GM19099 (cell line): Measurements from ENCODE around the gene RHBG.

Experiments
- POLR2A ChIP-seq: IDR thresholded peaks from 3 replicates; pipeline ENCODE4 v1.6.1; 2011; ENCODE audit warnings: low read depth; ENCODE audit not compliant: insufficient read length; ENCODE audit errors: extremely low read depth

RHBG gene

DNA sequence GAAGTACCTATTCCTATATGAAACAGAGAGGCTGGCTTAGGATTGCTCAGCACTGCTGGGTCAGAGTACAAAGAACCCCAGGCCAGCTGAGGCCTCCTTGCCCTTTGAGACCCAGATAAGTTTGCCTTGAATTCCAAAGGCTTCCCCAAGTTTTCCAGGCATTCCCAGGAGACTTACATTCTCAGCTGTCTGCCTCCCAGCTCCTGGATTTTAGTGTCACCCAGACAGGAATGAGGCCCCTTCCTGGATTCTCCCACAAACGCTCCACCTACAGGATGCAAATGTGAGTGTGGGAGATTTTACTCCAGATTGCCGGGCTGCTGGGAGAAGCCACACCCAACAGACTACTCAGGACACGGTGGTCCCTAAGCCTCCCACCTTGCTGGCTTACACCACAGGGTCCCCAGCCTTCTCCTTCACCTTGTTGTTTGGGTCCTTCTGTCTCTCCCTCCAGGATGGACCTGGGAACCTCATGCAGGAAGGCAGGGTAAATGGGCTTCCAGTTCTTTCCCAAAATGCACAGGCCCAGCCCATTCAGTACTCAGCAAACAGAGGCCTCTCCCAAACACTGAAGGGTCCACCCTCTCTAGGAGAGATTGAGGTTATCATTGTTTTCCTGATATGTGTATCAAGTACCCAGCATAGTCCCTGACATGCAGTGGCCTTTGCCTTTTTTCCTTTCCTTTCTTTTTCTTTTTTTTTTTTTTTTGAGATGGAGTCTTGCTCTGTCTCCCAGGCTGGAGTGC is 10.6 kb downstream of the RHBG start:
- TF ChIP-seq POLR2A = no peak

DNA sequence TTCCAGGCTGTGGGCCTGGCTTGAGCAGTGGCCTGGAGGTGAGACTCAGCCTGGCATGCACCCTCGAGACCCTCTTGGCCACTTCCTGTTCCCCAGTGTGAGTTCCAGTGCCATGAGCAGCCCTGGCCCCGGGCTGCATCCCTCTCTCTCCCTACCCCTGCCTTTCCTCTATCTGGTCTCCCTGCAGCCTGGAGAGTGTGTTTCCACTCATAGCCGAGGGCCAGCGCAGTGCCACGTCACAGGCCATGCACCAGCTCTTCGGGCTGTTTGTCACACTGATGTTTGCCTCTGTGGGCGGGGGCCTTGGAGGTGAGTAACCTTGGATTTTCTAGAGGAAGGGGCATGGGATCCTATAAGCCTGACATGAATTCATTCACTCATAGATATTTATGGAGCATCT is 13.6 kb downstream of the RHBG start:
- TF ChIP-seq POLR2A = no peak

DNA sequence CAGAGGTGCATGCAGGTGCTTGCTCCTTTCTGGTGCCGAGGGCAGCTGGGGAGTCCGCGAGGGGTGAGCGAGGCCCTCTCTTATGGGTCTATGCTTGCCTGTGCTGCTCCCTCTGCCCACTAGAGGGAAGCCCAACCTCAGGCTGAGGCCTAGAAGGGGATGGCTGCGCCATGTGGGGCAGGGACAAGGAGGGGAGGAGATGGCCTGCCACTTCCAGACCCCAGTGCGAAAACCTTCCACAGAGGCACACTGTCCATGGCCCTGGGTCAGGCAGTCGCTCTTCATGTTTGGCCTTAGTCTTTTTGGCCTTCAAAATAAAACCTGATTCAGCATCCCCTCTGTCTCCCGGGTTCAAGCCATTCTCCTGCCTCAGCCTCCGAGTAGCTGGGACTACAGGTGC is 14.0 kb downstream of the RHBG start:
- TF ChIP-seq POLR2A = no peak

DNA sequence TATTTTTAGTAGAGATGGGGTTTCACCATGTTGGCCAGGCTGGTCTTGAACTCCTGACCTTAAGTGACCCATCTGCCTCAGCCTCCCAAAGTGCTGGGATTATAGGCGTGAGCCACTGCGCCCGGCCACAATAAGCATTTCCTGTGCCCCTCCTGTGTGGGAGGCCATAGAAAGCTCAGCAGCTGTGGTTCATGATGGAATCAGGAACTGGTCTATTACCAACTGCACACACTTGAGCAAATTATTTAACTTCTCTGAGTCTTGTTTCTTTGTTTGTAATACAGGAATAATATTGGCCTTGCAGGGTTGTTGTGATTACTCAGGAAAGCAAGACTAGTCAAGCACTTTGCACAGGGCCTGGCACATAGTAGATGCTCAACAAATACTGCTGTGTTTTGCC is 15.0 kb downstream of the RHBG start:
- TF ChIP-seq POLR2A = no peak

DNA sequence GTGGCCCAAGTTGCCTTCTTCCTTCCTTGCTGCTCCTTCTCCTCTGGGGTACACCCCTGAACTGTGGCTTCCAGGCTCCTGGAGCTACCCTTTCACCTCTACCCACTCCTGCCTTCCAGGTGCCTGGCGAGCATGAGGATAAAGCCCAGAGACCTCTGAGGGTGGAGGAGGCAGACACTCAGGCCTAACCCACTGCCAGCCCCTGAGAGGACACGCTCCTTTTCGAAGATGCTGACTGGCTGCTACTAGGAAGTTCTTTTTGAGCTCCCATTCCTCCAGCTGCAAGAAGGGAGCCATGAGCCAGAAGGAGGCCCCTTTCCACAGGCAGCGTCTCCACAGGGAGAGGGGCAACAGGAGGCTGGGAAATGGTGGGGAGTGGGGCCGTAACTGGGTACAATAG is 15.6 kb downstream of the RHBG start:
- no peak for TF ChIP-seq POLR2A

DNA sequence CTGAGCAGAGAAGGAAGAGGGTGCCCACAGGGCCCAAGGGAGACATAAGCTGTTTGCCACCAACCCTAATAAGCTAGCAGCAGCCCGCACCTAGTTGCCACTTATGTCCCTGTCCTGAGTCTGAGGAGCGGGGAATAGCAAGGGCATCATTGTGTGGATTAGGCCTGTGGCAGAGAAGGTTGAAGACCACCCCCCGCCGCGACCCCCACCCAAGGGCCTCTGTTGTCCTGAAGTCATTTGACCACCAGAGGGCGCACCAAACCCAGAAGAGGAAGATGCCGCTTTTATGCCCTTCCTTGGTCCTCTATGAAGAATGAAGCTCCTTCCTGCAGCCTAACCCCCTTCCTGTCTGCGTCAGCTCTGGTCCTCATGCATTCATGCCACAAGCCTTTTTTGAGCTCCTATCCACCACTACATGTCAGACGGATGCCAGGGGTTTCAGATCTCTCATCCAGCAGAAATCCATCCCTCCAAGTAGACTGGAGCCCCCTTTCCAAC is 16.6 kb downstream of the RHBG start:
- TF ChIP-seq POLR2A = no peak

DNA sequence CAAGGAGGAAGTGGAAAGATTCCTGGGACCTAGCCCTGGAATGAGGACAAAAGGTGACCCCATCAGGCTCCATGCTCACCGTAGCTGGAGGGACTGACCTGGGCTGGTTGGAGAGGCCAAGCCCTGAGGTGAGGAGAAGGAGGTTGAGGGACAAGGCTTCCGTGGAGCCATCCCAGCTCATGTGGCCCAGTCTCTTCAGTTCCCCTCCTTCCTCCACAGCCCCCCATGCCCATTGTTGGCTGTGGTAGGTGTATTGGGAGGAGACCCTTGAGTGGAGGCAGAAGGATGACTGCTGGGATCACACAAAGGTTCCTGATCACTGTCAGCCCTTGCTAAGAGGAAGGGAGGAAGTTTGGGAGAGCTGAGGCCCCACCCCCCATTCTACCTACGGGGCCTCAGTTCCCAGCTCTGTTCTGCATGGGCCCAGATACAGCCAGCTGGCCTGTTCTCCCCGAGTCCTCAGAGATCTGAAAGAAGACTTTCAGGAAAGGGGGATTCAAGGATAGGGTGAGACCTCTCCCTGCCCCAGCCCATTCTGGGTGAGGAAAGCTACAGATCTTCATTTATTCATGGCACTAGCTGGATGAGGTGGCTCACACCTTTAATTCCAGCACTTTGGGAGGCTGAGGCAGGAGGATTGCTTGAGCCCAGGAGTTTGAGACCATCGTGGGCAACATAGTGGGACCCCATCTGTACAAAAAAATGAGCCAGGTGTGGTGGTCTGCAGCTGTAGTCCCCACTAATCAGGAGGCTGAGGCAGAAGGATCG is 17.3 kb downstream of the RHBG start:
- no peak for TF ChIP-seq POLR2A

DNA sequence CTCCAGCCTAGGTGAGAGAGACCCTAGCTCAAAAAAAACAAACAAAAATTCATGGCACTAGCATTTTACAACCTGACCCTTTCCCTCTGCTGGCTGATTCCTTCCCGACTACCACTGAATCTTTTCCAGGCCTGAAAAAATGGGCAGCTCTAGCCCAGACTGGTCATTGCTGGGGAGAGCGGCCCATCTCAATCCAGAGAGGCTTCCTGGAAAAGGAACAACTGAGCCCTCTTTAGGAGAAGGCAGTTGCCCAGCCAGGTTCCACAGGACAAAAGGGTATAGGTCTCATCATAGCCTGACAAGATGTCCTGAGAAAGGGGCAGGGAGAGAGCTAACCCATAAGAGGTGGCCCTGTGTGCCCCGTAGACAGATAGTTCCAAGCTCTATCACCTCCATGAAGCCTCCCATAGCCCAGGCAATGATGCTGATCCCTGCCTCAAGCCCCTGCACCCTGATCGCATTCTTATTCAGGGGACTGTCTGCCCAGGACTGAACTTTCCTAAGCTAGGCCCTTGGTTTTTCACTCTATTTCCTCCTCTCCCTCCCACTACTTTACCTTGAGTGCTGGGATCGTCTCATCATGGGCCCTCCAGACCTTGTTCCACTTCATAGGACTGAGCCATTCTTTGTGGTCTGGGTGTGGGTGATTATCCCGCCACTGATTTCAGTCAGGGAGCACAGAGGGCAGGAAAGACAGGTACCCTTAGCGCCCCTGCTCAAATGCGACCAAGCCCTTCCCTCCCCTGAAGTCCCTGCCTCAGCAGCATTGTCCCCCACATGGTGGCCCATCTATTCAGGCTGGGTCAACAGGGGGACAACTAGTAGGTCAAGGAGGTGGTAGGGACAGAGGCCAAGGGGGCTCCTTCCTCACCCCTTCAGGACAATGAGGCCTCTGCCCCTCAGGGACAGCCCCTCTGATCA is 18.2 kb downstream of the RHBG start:
- TF ChIP-seq POLR2A = no peak

DNA sequence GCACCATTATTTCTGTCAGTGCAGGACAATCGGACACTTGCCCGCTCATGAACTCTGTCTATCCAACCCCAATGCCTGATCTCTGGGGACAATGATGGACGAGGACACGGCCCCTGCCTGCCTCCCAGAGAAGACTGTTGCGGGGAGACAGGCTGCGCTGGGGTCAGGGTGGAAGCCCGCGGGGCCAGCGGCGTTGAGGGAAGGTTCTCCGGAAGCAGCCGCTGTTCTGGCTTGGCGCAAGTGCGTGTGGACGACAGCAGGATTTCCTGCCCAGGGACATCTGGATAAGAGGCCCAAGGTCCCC is 18.8 kb downstream of the RHBG start:
- no peak for TF ChIP-seq POLR2A

DNA sequence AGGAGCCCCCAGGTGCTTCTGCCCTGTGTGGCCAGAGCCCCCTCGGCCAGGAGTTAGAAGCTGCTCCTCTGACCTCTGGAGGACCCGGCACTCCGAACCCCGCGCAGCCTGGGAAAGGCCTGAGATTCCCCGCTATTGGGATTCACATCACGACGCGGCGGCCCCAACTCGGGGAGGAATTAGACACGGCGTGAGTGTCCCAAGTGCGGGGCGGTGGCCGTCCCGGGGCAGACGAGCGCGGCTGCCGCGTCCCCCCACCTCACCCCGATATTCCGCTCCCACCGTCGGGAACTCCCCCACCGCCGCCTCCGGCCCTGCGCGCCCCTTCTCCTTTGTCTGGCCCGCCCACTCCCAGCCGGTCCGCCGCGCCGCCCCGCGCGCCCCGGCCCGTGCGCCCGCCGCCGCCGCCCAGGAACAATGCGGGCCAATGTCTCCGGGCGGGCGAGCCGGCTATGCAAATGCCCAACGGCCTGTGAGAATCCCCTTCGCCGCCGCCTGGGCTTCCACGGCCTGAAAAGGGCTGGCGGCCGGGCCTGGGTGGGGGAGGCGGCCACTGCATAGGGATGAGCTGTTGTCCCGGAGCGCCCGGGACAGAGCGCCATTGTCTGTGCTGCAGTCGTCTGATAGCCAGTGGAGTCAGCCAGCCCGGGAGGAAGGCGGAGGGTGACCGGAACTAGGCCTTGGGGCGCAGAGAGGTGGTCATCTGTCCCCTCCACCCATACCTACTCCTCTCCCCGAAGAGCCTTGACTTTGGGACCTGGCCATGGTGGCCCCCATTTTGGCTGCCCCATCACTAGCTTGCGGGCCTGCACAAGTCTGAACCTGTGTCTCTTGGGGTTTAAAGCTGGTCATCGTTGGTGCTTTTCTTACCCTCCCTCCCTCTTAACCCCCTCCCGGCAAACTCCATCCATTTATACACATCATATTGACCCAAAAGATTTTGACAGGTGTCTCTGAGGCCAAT is 19.4 kb downstream of the RHBG start:
- TF ChIP-seq POLR2A = no peak

DNA sequence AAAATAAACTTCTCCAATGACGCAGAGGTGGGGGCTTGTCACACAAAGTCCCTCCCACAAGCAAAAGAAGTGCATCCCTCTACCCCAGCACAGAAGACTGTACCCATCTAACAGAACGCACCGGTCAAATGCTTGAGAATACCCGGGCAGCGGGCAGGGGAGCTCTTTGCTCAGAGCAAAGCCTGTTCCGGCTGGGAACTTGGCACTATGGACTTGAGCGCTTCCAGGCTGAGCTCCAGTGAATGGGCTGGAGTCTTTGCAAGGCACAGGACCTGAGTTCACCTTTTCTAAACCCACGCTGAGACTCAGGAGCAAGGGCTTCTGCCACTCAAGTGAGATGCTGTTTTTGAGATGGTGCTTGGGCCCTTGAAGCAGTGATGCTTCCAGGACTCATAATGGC is 20.3 kb downstream of the RHBG start:
- TF ChIP-seq POLR2A = no peak

DNA sequence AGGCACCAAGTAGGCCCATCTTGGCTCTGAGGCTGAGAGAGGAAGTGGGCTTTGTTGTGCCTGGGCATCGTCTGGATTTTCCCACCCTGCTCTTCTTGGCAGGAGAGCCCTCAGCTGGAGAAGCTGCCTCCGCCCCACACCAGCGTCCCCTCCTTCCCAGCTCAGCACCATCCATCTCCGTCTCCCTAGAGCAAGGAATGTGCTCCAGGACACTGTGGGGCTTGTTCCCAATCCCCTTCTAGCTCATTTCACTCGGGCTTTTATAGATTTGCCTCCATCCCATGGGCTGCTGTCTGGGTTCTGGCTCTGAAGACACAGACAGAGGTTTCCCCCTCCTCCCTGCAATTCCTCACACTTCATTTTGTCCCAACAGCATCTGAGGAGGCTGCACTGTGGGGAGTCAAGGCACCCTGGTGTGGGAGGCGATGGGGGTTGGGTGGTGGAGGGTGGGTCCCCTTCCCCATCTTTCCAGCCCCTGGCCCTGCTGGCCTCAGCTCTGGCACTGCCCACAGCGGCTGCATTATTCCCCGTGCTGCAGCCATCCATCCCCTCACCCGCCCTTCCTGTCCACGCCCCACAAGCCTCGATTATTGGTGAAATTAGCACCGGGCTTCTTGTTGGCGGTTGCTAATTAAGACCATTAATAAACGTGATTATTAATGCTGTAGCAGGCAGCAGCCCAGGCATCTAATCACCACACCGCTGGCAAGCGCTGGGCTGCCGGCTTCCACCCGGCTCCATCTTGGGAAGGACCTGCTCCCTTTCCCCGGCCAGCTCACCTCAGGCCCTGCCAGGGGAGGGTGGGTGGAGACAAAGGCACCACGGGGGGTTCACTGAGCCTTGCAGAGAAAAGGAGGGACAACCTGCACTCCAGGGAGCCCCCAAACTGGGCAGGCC is 21.7 kb downstream of the RHBG start:
- TF ChIP-seq POLR2A = no peak

DNA sequence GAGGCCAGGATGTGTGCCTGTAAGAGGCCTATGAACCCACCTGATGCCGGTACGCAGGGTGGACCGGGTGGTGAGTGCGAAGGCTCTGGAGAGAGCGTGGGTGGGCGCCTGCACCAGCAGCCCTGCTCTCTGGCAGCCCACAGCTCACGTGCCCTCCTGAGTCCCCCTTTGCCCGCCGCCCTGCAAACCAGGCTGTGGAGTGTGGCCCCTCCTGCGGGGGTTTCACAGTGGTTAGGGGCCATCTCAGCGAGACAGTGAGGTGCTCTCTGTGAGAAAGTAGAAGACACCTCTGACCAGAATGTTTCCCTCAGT is 22.3 kb downstream of the RHBG start:
- no peak for TF ChIP-seq POLR2A

DNA sequence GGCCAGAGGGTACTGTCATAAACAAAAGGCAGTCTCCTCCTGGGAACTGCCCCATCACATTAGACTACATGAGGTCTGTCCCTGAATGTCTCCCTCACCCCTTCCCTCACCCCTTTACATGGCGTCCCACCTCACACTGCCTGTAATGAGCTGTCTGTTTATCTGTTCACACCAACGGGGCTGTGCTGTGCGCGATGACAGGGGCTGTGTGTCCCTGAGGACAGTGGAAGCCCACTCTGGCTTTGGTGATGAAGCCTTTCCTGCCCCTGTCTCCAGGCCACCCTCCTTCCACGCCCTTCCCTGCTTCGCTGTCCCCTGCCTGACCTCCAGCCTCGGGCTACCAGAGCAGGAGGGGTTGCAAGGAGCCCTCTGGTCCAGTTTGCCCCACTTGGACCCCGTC is 22.7 kb downstream of the RHBG start:
- TF ChIP-seq POLR2A = no peak

DNA sequence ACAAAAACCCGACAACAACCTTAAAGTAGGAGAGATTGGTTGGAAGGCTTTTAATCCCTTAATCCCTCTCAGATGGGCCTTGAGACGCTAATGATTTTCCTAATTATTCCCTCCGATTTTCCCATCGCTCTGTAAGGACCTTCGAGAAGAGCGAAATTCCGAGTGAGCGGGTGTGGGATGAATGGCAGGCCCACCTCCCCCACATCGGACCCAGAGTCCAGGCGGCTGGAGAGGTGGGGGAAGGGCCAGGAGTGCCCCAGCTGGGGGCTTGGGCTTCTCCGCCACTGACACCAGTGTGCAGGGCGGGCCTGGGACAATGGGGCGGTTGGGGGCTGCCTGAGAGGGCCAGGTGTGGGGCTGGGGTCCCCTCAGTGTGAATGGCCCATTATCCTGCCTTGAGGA is 23.4 kb downstream of the RHBG start:
- no peak for TF ChIP-seq POLR2A
